GM21381 (cell line): ENCODE measurements around the gene MAGI2.

Experiments used
- ATAC-seq: cut with Tn5 transposase; IDR thresholded peaks from one replicate; pipeline ENCODE4 v1.9.1; 2021; ENCODE audit warnings: mild to moderate bottlenecking, moderate library complexity; ENCODE audit not compliant: unreplicated experiment

The MAGI2 gene

GRCh38 chr7:78172933-78173591 is 1280.4 kb downstream of the MAGI2 start:
- no peak for ATAC-seq

- no peak for ATAC-seq
Observed at GRCh38 chr7:78172267-78172757, 1281.2 kb downstream of the MAGI2 start.

- no peak for ATAC-seq
Observed at GRCh38 chr7:78171398-78171797, 1282.1 kb downstream of the MAGI2 start.

GRCh38 chr7:78170815-78171214 is 1282.7 kb downstream of the MAGI2 start:
- ATAC-seq = no peak

GRCh38 chr7:78169992-78170391 is 1283.5 kb downstream of the MAGI2 start:
- no peak for ATAC-seq

- ATAC-seq = no peak
Observed at GRCh38 chr7:78168865-78169264, 1284.6 kb downstream of the MAGI2 start.

GRCh38 chr7:78167860-78168259 is 1285.6 kb downstream of the MAGI2 start:
- no peak for ATAC-seq

- ATAC-seq = no peak
Observed at GRCh38 chr7:78165854-78166253, 1287.6 kb downstream of the MAGI2 start.

GRCh38 chr7:78165454-78165853 is 1288.0 kb downstream of the MAGI2 start:
- no peak for ATAC-seq

- no peak for ATAC-seq
Observed at GRCh38 chr7:78164459-78164858, 1289.0 kb downstream of the MAGI2 start.

- no peak for ATAC-seq
Observed at GRCh38 chr7:78161781-78162180, 1291.7 kb downstream of the MAGI2 start.

GRCh38 chr7:78159545-78159944 is 1293.9 kb downstream of the MAGI2 start:
- no peak for ATAC-seq

- no peak for ATAC-seq
Observed at GRCh38 chr7:78153285-78153684, 1300.2 kb downstream of the MAGI2 start.

GRCh38 chr7:78151229-78151628 is 1302.2 kb downstream of the MAGI2 start:
- no peak for ATAC-seq

- no peak for ATAC-seq
Observed at GRCh38 chr7:78149787-78150186, 1303.7 kb downstream of the MAGI2 start.

GRCh38 chr7:78148166-78148894 is 1305.1 kb downstream of the MAGI2 start:
- no peak for ATAC-seq

- ATAC-seq = no peak
Observed at GRCh38 chr7:78146546-78146945, 1306.9 kb downstream of the MAGI2 start.

GRCh38 chr7:78143661-78144060 is 1309.8 kb downstream of the MAGI2 start:
- no peak for ATAC-seq

GRCh38 chr7:78141522-78142281 is 1311.8 kb downstream of the MAGI2 start:
- ATAC-seq = no peak

GRCh38 chr7:78140109-78140508 is 1313.4 kb downstream of the MAGI2 start:
- ATAC-seq = no peak

- ATAC-seq = no peak
Observed at GRCh38 chr7:78139335-78139734, 1314.1 kb downstream of the MAGI2 start.

- no peak for ATAC-seq
Observed at GRCh38 chr7:78134774-78135173, 1318.7 kb downstream of the MAGI2 start.
